ENCODE data around the gene PEA15.
A peak's percentile ranks its signal among the peaks of the same experiment; 100 is the strongest.

Gene PEA15

GRCh38 chr1:160260406-160261382 is 55.5 kb downstream of the PEA15 start:
- H3K27me3 ChIP-seq (ENCODE audit: control insufficient read depth, insufficient read depth, low read length): no peaks in the 10 kb centered on the region
- H3K79me2 ChIP-seq: peaks cover 12% of the 10 kb centered on the region
- peak overlapping the region; percentile 78 for H3K4me3 ChIP-seq (ENCODE audit: low read depth, low read length)
- no peak overlapping the region for H3K9ac ChIP-seq
- peaks cover 8% of the 10 kb centered on the region for H3K4me1 ChIP-seq
- TF ChIP-seq, protein P1, sequence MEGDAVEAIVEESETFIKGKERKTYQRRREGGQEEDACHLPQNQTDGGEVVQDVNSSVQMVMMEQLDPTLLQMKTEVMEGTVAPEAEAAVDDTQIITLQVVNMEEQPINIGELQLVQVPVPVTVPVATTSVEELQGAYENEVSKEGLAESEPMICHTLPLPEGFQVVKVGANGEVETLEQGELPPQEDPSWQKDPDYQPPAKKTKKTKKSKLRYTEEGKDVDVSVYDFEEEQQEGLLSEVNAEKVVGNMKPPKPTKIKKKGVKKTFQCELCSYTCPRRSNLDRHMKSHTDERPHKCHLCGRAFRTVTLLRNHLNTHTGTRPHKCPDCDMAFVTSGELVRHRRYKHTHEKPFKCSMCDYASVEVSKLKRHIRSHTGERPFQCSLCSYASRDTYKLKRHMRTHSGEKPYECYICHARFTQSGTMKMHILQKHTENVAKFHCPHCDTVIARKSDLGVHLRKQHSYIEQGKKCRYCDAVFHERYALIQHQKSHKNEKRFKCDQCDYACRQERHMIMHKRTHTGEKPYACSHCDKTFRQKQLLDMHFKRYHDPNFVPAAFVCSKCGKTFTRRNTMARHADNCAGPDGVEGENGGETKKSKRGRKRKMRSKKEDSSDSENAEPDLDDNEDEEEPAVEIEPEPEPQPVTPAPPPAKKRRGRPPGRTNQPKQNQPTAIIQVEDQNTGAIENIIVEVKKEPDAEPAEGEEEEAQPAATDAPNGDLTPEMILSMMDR (IDR thresholded peaks at IDR 0.05): no peak
- H3K27ac ChIP-seq: peak overlapping the region; percentile 89
- H3K9me3 ChIP-seq (ENCODE audit: control insufficient read depth, low read length): no peaks in the 10 kb centered on the region
- peak overlapping the region; percentile 58 for H3K4me2 ChIP-seq (ENCODE audit: low read length)
- H3K36me3 ChIP-seq (ENCODE audit: control insufficient read depth, insufficient read depth, low read length): no peaks in the 10 kb centered on the region
- no peak overlapping the region for H2AFZ ChIP-seq

DNA sequence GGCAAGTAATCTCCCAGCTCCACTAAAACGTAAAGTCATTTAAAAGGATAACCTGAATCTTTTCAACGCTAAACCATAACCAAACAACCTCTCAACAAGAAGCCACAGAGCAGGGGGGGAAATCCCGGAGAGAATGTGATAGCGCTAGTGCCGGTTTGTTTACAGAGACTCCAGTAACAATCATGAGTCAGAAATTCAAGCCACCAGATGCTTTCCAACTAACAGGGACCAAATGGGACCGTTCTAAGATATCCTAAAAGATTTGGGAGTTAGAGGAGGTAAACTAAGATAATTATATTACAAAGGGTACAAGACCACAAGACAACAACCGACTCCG is 56.3 kb downstream of the PEA15 start:
- H2AFZ ChIP-seq: peak overlapping the region; percentile 95
- TF ChIP-seq, protein P1 (IDR thresholded peaks at IDR 0.05): no peak
- H3K4me3 ChIP-seq (ENCODE audit: low read depth, low read length): peak overlapping the region; percentile 78
- H3K4me1 ChIP-seq: peaks cover 8% of the 10 kb centered on the region
- H3K79me2 ChIP-seq: peaks cover 12% of the 10 kb centered on the region
- H3K9me3 ChIP-seq (ENCODE audit: control insufficient read depth, low read length): no peaks in the 10 kb centered on the region
- peak overlapping the region; percentile 89 for H3K27ac ChIP-seq
- no peaks in the 10 kb centered on the region for H3K27me3 ChIP-seq (ENCODE audit: control insufficient read depth, insufficient read depth, low read length)
- H3K4me2 ChIP-seq (ENCODE audit: low read length): peak overlapping the region; percentile 58
- no peaks in the 10 kb centered on the region for H3K36me3 ChIP-seq (ENCODE audit: control insufficient read depth, insufficient read depth, low read length)
- peak overlapping the region; percentile 87 for H3K9ac ChIP-seq

- Histone ChIP-seq H3K9ac (peak within 1 kb of the TSS; percentile 87), H3K4me3 (ENCODE audit: low read depth, low read length) (peak within 1 kb of the TSS; percentile 78), H3K79me2 (peaks cover 12% of the 10 kb centered on the region), H2AFZ (peak within 1 kb of the TSS; percentile 95), H3K4me2 (ENCODE audit: low read length) (peak within 1 kb of the TSS; percentile 99), H3K4me1 (peaks cover 5% of the 10 kb centered on the region), H3K36me3 (ENCODE audit: control insufficient read depth, insufficient read depth, low read length) (no peaks in the 10 kb centered on the region), H3K27ac (peak within 1 kb of the TSS; percentile 89), H3K9me3 (ENCODE audit: control insufficient read depth, low read length) (no peaks in the 10 kb centered on the region), H3K27me3 (ENCODE audit: control insufficient read depth, insufficient read depth, low read length) (no peaks in the 10 kb centered on the region)
- TF ChIP-seq, protein P1 (IDR thresholded peaks at IDR 0.05): no peak
These were observed 57.0 kb downstream of the PEA15 start, which contains the start of gene DCAF8 for GRCh38 chr1:160261893-160262794. Gene DCAF8, minus strand, starts transcription at chr1:160262549. Its CDS starts 18,541 bp downstream, at chr1:160244008.

DNA sequence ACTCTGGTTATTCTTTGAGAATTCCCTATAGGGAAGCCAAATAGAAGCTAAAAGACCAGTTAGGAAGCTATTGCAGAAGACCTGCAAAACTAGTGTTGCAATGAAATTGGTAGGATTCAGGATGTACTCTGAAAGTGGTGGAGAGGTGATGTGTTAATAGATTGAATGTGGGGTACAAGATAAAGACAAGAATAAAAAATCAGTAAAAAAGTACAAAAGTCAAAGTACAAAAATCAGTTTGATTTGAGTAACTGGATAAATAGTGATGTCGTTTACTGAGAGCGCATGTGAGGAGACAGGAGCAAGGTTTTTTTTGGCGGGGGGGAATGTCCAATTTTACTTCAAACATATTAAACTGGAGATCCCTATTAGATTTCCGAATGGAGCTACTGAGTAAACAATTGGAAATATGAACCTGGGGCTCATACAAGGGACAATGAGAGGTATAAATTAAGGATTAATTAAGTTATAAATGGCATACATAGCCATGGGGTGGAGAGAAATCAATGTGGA is 59.7 kb downstream of the PEA15 start:
- Histone ChIP-seq H3K36me3 (ENCODE audit: control insufficient read depth, insufficient read depth, low read length) (no peaks in the 10 kb centered on the region), H3K27ac (no peak overlapping the region), H2AFZ (no peak overlapping the region), H3K4me3 (ENCODE audit: low read depth, low read length) (no peak overlapping the region), H3K4me2 (ENCODE audit: low read length) (no peak overlapping the region), H3K9me3 (ENCODE audit: control insufficient read depth, low read length) (no peaks in the 10 kb centered on the region), H3K27me3 (ENCODE audit: control insufficient read depth, insufficient read depth, low read length) (no peaks in the 10 kb centered on the region), H3K9ac (no peak overlapping the region), H3K4me1 (peaks cover 5% of the 10 kb centered on the region), H3K79me2 (peaks cover 2% of the 10 kb centered on the region)
- TF ChIP-seq, protein P1 (IDR thresholded peaks at IDR 0.05): no peak

Measured in parathyroid adenoma (tissue), 2 donors.